Suprapubic skin (tissue), 3 donors: ENCODE results near the gene UNC45A.
"Not testable (repeated sequence)": the region's sequence is repeated elsewhere in the genome, so short reads cannot be mapped to it uniquely, and the experiment has no call there.

Source experiments
- EP300 ChIP-seq: sonication (generic); formaldehyde crosslinking; IDR thresholded peaks from one replicate; pipeline ENCODE4 v1.6.1; 2017; ENCODE audit warnings: antibody characterized with exemption
- POLR2A ChIP-seq, 2 donors: fragments of 450-650 bp; IDR thresholded peaks; one replicate each; pipeline ENCODE4 v1.6.1; 2017; ENCODE audit warnings: antibody characterized with exemption in 2 of 2, mild to moderate bottlenecking in 2 of 2, moderate library complexity in 2 of 2
- TF ChIP-seq, protein P1 (sequence below), 2 donors: fragments of 200-600 bp in 1 of 2; fragments of 450-650 bp in 1 of 2; sonication (generic) in 1 of 2; IDR thresholded peaks; one replicate each; pipeline ENCODE4 v1.5.1; 2016 to 2019; ENCODE audit warnings: antibody characterized with exemption in 2 of 2, mild to moderate bottlenecking in 1 of 2, moderate library complexity in 1 of 2

DNA sequence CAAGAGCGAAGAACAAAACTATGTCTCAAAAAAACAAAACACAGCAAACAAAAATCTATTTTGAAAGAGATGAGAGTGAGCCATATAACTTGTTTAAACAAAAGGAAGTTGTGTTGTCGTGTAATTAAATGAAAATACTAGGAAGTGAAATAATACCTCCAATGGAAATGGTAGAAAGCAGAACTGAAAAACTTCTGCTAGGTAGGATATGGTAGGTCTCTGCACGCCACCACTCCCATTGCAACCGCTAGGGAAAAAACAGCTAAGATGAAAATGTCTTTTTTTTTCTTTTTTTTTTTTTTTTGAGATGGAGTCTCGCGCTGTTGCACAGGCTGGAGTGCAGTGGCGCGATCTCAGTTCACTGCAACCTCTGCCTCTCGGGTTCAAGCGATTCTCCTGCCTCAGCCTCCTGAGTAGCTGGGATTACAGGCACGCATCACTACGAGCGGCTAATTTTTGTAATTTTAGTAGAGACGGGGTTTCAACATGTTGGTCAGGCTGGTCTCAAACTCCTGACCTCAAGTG, 37.9 kb upstream of the UNC45A start:
- not testable (repeated sequence) for TF ChIP-seq POLR2A (IDR thresholded peaks at IDR 0.05); EP300
- TF ChIP-seq, protein P1, sequence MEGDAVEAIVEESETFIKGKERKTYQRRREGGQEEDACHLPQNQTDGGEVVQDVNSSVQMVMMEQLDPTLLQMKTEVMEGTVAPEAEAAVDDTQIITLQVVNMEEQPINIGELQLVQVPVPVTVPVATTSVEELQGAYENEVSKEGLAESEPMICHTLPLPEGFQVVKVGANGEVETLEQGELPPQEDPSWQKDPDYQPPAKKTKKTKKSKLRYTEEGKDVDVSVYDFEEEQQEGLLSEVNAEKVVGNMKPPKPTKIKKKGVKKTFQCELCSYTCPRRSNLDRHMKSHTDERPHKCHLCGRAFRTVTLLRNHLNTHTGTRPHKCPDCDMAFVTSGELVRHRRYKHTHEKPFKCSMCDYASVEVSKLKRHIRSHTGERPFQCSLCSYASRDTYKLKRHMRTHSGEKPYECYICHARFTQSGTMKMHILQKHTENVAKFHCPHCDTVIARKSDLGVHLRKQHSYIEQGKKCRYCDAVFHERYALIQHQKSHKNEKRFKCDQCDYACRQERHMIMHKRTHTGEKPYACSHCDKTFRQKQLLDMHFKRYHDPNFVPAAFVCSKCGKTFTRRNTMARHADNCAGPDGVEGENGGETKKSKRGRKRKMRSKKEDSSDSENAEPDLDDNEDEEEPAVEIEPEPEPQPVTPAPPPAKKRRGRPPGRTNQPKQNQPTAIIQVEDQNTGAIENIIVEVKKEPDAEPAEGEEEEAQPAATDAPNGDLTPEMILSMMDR (IDR thresholded peaks at IDR 0.05): not testable (repeated sequence)
